Stimulated activated CD8-positive, alpha-beta memory T cell treated with anti-CD3 and anti-CD28 coated beads, Interleukin-12 subunit alpha, Interleukin-12 subunit beta, amount 100 ng/mL, for 24 hours (primary cell): ENCODE results near the gene MKRN1.
"Not testable (repeated sequence)": the region's sequence is repeated elsewhere in the genome, so short reads cannot be mapped to it uniquely, and the experiment has no call there.

ENCODE experiments used
- DNase-seq: peaks from one replicate; pipeline ENCODE4 v3.0.0-alpha.2; 2020; ENCODE audit errors: extremely low read depth

MKRN1 gene

GRCh38 chr7:140484951-140485499 lies 5.7 kb upstream of the MKRN1 start:
- DNase-seq = no peak

- DNase-seq = no peak
These were observed 5.2 kb upstream of the MKRN1 start for GRCh38 chr7:140484479-140484878.

- DNase-seq = no peak
These were observed 407 bp upstream of the MKRN1 start for GRCh38 chr7:140479739-140480084.

- DNase-seq = no peak
These were observed 851 bp downstream of the MKRN1 start for GRCh38 chr7:140478246-140479061.

- no peak for DNase-seq
These were observed 2.5 kb downstream of the MKRN1 start for GRCh38 chr7:140476698-140477261.

GRCh38 chr7:140475747-140476333 lies 3.5 kb downstream of the MKRN1 start:
- no peak for DNase-seq

- no peak for DNase-seq
These were observed 16.2 kb downstream of the MKRN1 start for GRCh38 chr7:140463111-140463510.

- DNase-seq = no peak
These were observed 20.4 kb downstream of the MKRN1 start for GRCh38 chr7:140458916-140459315.

- DNase-seq = no peak
These were observed 21.1 kb downstream of the MKRN1 start for GRCh38 chr7:140458201-140458600.

GRCh38 chr7:140456551-140457051 lies 22.7 kb downstream of the MKRN1 start:
- no peak for DNase-seq

GRCh38 chr7:140455743-140456142 lies 23.6 kb downstream of the MKRN1 start:
- DNase-seq = no peak

GRCh38 chr7:140454657-140455015 lies 24.7 kb downstream of the MKRN1 start:
- no peak for DNase-seq

GRCh38 chr7:140453785-140454656 lies 25.3 kb downstream of the MKRN1 start:
- not testable (repeated sequence) for DNase-seq

- DNase-seq = no peak
These were observed 26.0 kb downstream of the MKRN1 start for GRCh38 chr7:140453273-140453672.

GRCh38 chr7:140451716-140452115 lies 27.6 kb downstream of the MKRN1 start:
- no peak for DNase-seq

GRCh38 chr7:140448781-140449480 lies 30.4 kb downstream of the MKRN1 start:
- no peak for DNase-seq

- no peak for DNase-seq
These were observed 31.5 kb downstream of the MKRN1 start for GRCh38 chr7:140447841-140448240.

- no peak for DNase-seq
These were observed 32.8 kb downstream of the MKRN1 start for GRCh38 chr7:140446467-140446866.

GRCh38 chr7:140441519-140441918 lies 37.8 kb downstream of the MKRN1 start:
- no peak for DNase-seq

- DNase-seq = no peak
These were observed 38.7 kb downstream of the MKRN1 start for GRCh38 chr7:140440593-140440992.

- DNase-seq = no peak
These were observed 39.9 kb downstream of the MKRN1 start for GRCh38 chr7:140439359-140439758.
